Colonic mucosa (tissue), 4 donors: ENCODE measurements around the gene OMA1. TPM values are rescaled to one million over a fixed set of nuclear protein-coding genes. Genes with fewer than 3 reads are reported as not detected.

Source experiments
- DNase-seq: peaks from one replicate; pipeline ENCODE4 v3.0.0-alpha.2; 2020
- H3K27ac ChIP-seq: fragments of 200-600 bp; one replicate; pipeline ENCODE4 v1.8.0; 2021
- H3K27me3 ChIP-seq: fragments of 200-600 bp; one replicate; pipeline ENCODE4 v1.8.0; 2021
- H3K36me3 ChIP-seq: fragments of 200-600 bp; one replicate; pipeline ENCODE4 v1.8.0; 2021
- H3K4me1 ChIP-seq: fragments of 200-600 bp; one replicate; pipeline ENCODE4 v1.8.0; 2021; ENCODE audit warnings: mild to moderate bottlenecking
- H3K4me3 ChIP-seq: fragments of 200-600 bp; one replicate; pipeline ENCODE4 v1.8.0; 2021
- H3K9ac ChIP-seq, 2 donors: one replicate each; pipeline ENCODE4 v1.7.0; 2013; ENCODE audit warnings: control low read depth in 2 of 2, low read depth in 2 of 2, low read length in 2 of 2
- H3K9me3 ChIP-seq: fragments of 200-600 bp; one replicate; pipeline ENCODE4 v1.8.0; 2021
- intact Hi-C: fragments of 100-400 bp; cut with DNase I; formaldehyde crosslinking; loops from one replicate; pipeline ENCODE4 v1.14.1; 2022
- total RNA-seq, 2 donors: library from RNA; stranded (reverse); fragmentation: NEBNext Ultra II Directional in 1 of 2; extraction: Animal tissue kit (Norgen Biotek cat#: 25700) in 1 of 2; gene quantifications; one replicate each; pipeline ENCODE4 v1.2.1, GENCODE V29; 2021
- TF ChIP-seq, protein P1 (sequence below): fragments of 200-600 bp; IDR thresholded peaks from one replicate; pipeline ENCODE4 v1.8.0; 2022; ENCODE audit warnings: antibody characterized with exemption, mild to moderate bottlenecking
- donor health status: healthy.
- donor health status: DM: no; HTN: no; CAD: no.
- donor health status: DM: no; HTN: no; CAD: no.

OMA1 gene
- total RNA-seq, 2 donors from 2014 or later: 30.4 to 32.3 TPM

DNA sequence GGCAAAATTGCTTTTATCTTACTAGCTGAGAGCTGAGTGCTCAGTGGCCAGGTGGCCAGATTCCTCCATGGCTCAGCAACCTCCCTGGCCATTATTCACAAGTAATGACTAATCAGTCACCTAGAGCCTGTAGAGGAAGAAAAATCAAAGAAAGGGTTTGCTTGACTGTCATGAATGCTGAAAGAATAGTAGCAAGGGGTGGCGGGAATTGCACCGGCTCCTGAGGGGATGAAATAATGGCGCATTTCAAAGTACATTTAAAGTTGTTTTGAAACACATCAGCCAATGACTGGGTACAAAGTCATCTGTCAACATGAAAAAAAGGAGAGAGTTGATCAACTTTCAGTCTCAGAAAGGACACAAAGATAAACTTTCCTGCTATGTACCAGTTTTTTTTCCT, 99.5 kb downstream of the OMA1 start:
- intact Hi-C loops: no loop called here
- no peaks in the 10 kb centered on the region for H3K9me3 ChIP-seq
- H3K27ac ChIP-seq: no peak overlapping the region
- H3K27me3 ChIP-seq: no peaks in the 10 kb centered on the region
- H3K4me3 ChIP-seq: no peak overlapping the region
- no peak overlapping the region for H3K9ac ChIP-seq
- no peaks in the 10 kb centered on the region for H3K36me3 ChIP-seq
- TF ChIP-seq, protein P1, sequence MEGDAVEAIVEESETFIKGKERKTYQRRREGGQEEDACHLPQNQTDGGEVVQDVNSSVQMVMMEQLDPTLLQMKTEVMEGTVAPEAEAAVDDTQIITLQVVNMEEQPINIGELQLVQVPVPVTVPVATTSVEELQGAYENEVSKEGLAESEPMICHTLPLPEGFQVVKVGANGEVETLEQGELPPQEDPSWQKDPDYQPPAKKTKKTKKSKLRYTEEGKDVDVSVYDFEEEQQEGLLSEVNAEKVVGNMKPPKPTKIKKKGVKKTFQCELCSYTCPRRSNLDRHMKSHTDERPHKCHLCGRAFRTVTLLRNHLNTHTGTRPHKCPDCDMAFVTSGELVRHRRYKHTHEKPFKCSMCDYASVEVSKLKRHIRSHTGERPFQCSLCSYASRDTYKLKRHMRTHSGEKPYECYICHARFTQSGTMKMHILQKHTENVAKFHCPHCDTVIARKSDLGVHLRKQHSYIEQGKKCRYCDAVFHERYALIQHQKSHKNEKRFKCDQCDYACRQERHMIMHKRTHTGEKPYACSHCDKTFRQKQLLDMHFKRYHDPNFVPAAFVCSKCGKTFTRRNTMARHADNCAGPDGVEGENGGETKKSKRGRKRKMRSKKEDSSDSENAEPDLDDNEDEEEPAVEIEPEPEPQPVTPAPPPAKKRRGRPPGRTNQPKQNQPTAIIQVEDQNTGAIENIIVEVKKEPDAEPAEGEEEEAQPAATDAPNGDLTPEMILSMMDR: no peak
- H3K4me1 ChIP-seq: no peaks in the 10 kb centered on the region
- DNase-seq: no peak

DNA sequence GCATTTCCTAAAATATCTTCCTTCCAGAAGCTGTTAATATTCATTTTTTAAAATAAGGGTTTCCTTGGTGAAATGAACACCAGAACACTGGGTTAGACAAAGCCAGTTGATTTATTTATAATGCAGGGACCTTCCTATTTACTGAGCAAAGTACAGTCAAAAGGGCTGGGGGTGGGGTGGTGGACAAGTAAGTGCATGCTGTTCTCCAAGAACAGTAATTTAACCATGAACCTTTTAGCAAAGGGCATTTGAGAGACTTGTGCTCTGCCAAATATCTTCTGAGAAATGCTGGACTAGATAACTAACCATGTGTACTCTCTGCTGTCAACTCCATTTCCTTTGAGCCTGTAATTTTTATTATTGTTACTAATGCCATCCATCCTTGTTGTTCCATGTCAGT, 100.2 kb downstream of the OMA1 start:
- no peak overlapping the region for H3K9ac ChIP-seq
- intact Hi-C loops: no loop called here
- no peak for DNase-seq

DNA sequence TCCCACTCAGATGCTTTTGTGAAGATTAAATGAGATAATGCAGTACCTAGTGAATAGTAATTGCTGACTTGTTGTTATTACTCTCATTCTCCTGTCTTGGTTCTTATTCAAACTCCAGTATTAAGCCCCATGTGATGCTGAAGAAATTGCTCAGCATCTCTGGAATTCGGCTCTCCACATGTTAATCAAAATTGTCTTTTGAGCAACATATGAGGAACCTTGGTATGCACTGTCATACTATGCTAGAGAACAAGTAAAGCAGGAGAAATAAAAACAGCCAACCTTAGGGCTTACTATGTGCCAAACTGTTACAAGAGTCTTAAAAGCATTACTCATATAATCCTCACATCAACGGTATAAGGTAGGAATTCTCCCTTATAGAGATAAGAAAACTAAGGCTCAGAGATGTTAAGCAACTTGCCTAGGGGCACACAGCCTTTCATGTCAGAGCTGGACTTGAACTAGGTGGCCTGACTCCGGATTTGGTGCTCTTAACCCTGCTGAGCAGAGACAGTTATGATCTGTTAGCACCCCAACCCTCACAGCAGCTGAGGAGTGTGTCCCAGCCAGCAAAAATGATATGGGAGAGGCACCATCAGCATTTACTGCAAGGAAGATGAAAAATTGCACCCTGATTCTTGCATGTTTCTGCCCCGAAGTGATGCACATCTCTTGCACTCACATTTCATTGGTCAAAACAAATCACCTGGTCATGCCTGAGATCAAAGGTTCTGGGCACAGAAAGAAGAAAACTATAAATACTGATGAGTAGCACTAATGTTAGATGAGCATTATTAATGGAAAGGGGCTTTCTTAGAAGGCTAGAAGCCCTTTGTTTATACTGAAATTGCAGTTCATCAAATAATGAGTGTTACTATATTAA, 102.3 kb downstream of the OMA1 start:
- H3K36me3 ChIP-seq: no peaks in the 10 kb centered on the region
- no peak overlapping the region for H3K27ac ChIP-seq
- no peaks in the 10 kb centered on the region for H3K27me3 ChIP-seq
- DNase-seq: no peak
- intact Hi-C loops: no loop called here
- TF ChIP-seq, protein P1: no peak
- no peak overlapping the region for H3K4me3 ChIP-seq
- no peaks in the 10 kb centered on the region for H3K9me3 ChIP-seq
- no peak overlapping the region for H3K9ac ChIP-seq
- H3K4me1 ChIP-seq: no peaks in the 10 kb centered on the region

More for the DNA sequence above, 100.2 kb downstream of the OMA1 start:
- Histone ChIP-seq H3K4me1 (no peaks in the 10 kb centered on the region), H3K27me3 (no peaks in the 10 kb centered on the region), H3K36me3 (no peaks in the 10 kb centered on the region), H3K4me3 (no peak overlapping the region), H3K27ac (no peak overlapping the region), H3K9me3 (no peaks in the 10 kb centered on the region)
- TF ChIP-seq, protein P1: no peak

DNA sequence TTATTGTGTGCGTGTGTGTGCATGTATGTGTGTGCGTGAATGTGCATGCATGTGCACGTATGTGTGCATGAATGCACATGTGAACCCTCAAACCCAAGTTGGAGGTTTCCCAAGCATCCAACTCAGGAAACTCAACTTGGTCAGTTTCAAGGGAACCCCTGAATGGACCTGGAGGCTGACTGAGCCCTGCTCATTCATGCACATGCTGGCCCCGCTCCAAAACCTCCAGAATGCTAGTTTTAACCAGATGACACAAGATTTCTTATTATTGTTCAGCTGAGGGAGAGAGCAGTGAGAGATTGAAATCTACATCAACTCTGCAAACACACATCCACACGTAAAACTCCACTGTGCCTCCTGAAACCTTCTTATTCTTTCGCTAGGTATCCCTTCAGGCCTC, 104.4 kb downstream of the OMA1 start:
- H3K9ac ChIP-seq: no peak overlapping the region
- no peaks in the 10 kb centered on the region for H3K36me3 ChIP-seq
- no peaks in the 10 kb centered on the region for H3K4me1 ChIP-seq
- H3K27ac ChIP-seq: no peak overlapping the region
- TF ChIP-seq, protein P1: no peak
- no peaks in the 10 kb centered on the region for H3K9me3 ChIP-seq
- H3K27me3 ChIP-seq: no peaks in the 10 kb centered on the region
- no peak overlapping the region for H3K4me3 ChIP-seq
- no peak for DNase-seq
- intact Hi-C loops: no loop called here

DNA sequence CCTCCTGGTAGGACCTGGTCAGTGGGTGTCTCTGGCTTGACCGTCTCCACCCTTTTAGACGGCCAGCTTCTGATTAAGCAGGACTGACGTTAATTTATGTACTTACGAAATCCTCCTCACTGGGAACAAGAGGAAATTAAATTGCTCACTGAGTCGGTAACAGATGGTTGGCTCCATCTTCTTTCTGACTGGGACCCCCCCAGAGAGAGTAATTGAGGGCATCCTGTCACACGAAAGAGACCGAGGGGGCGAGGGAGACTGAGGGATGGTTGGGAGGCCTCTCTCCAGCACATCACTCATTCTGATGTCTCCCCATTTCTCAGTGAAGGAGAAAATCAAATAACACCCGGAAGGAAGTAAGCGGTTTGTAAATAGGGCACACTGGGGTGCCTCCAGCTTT, 104.8 kb downstream of the OMA1 start:
- Histone ChIP-seq H3K27me3 (no peaks in the 10 kb centered on the region), H3K4me3 (no peak overlapping the region), H3K27ac (no peak overlapping the region), H3K9ac (no peak overlapping the region), H3K36me3 (no peaks in the 10 kb centered on the region), H3K4me1 (no peaks in the 10 kb centered on the region), H3K9me3 (no peaks in the 10 kb centered on the region)
- no peak for DNase-seq
- TF ChIP-seq, protein P1: no peak
- intact Hi-C loops: no loop called here
